Endothelial cell of umbilical vein (primary cell): ENCODE data around the gene ZDHHC18. TPM values are rescaled to one million over a fixed set of nuclear protein-coding genes. Genes with fewer than 3 reads are reported as not detected.

ENCODE experiments used
- BruUV-seq: library from RNA; stranded (reverse); fragments of 400-500 nt; replicated peaks from 2 replicates; lab custom pipeline; 2021; lab: Mats Ljungman, UMichigan
- CTCF ChIA-PET: fragments of 300-600, 350-600 bp; sonication (Branson Sonifier 250); formaldehyde crosslinking; loops from one replicate; lab custom pipeline; 2021; ENCODE audit warnings: antibody characterized with exemption, inconsistent platforms; lab: Charles Lee
- POLR2A ChIA-PET: fragments of 300-600, 350-600 bp; sonication (Branson Sonifier 250); formaldehyde crosslinking; loops from one replicate; lab custom pipeline; 2021; ENCODE audit warnings: antibody characterized with exemption, inconsistent platforms; lab: Charles Lee
- DNase-seq: peaks from one replicate; pipeline ENCODE4 v3.0.0-alpha.2; 2011; ENCODE audit warnings: low read depth, low spot score
- FAIRE-seq: peaks from 2 replicates; lab custom pipeline; 2011; peaks lifted over from hg19 to GRCh38; lab: Jason Lieb, UNC
- H2AFZ ChIP-seq: 2 replicates; pipeline ENCODE4 v1.6.0; 2012; ENCODE audit warnings: low read depth, low read length, control low read depth, inconsistent platforms
- H3K27ac ChIP-seq: 2 replicates; pipeline ENCODE4 v1.5.1; 2011; ENCODE audit warnings: low read depth, mild to moderate bottlenecking, control low read depth, low read length, moderate library complexity; ENCODE audit not compliant: insufficient read depth
- H3K27me3 ChIP-seq, 2 experiments: 2 replicates each; pipeline versions ENCODE4 v1.6.0 to v1.6.1; 2011; ENCODE audit warnings: low read length in 2 of 2, mixed read lengths in 1 of 2; ENCODE audit not compliant: control insufficient read depth in 2 of 2, insufficient read depth in 2 of 2
- H3K36me3 ChIP-seq, 2 experiments: 2 replicates in 1 of 2; 3 replicates in 1 of 2; pipeline ENCODE4 v1.5.1; 2011; ENCODE audit warnings: low read length in 2 of 2, mild to moderate bottlenecking in 1 of 2, moderate library complexity in 1 of 2; ENCODE audit not compliant: control insufficient read depth in 2 of 2, insufficient read depth in 2 of 2; ENCODE audit errors: extremely low read depth in 1 of 2
- H3K4me1 ChIP-seq: 3 replicates; pipeline ENCODE4 v1.5.1; 2011; ENCODE audit warnings: mild to moderate bottlenecking, low read length; ENCODE audit not compliant: control insufficient read depth, insufficient read depth; ENCODE audit errors: extremely low read depth
- H3K4me2 ChIP-seq: 2 replicates; pipeline ENCODE4 v1.6.1; 2011; ENCODE audit warnings: low read length, control low read depth, mixed read lengths; ENCODE audit not compliant: insufficient read depth
- H3K4me3 ChIP-seq, 3 experiments: fragments of 200-600 bp in 1 of 3; sonication (generic), shearing (Covaris generic) in 1 of 3; replicated peaks in 1 of 3; 2 replicates each; pipeline ENCODE4 v1.5.1; 2011 to 2016; ENCODE audit warnings: control low read depth in 3 of 3, low read length in 3 of 3, mild to moderate bottlenecking in 2 of 3, inconsistent platforms in 1 of 3, low read depth in 1 of 3, moderate library complexity in 1 of 3; ENCODE audit not compliant: insufficient read depth in 1 of 3
- H3K79me2 ChIP-seq: 2 replicates; pipeline ENCODE4 v1.6.0; 2012; ENCODE audit warnings: low read length, inconsistent platforms; ENCODE audit not compliant: control insufficient read depth, insufficient read depth
- H3K9ac ChIP-seq: replicated peaks from 2 replicates; pipeline ENCODE3; 2011; ENCODE audit warnings: low read length, control low read depth; ENCODE audit not compliant: insufficient read depth; ENCODE audit errors: extremely low read depth
- H3K9me1 ChIP-seq: replicated peaks from 3 replicates; pipeline ENCODE4 v1.6.0; 2011; ENCODE audit warnings: mild to moderate bottlenecking, low read length; ENCODE audit not compliant: control insufficient read depth, insufficient read depth; ENCODE audit errors: extremely low read depth
- H3K9me3 ChIP-seq: replicated peaks from 2 replicates; pipeline ENCODE4 v1.5.1; 2012; ENCODE audit warnings: low read length, inconsistent platforms; ENCODE audit not compliant: control insufficient read depth, insufficient read depth
- H4K20me1 ChIP-seq: replicated peaks from 2 replicates; pipeline ENCODE3; 2011; ENCODE audit warnings: mild to moderate bottlenecking, low read length; ENCODE audit not compliant: control insufficient read depth, insufficient read depth; ENCODE audit errors: extremely low read depth
- EZH2 ChIP-seq: IDR thresholded peaks from 2 replicates; pipeline ENCODE4 v1.6.1; 2012; ENCODE audit warnings: borderline replicate concordance, low read depth, mild to moderate bottlenecking, moderate library complexity, low read length, inconsistent platforms; ENCODE audit not compliant: severe bottlenecking
- FOS ChIP-seq: IDR thresholded peaks from 2 replicates; pipeline ENCODE4 v1.6.1; 2011; ENCODE audit warnings: mild to moderate bottlenecking, low read length, moderate library complexity, borderline replicate concordance; ENCODE audit not compliant: insufficient read depth
- GATA2 ChIP-seq: IDR thresholded peaks from 2 replicates; pipeline ENCODE4 v1.7.0; 2011; ENCODE audit warnings: low read depth, mild to moderate bottlenecking, moderate library complexity, mixed read lengths, low read length; ENCODE audit not compliant: insufficient read length, insufficient read depth
- JUN ChIP-seq: IDR thresholded peaks from 2 replicates; pipeline ENCODE4 v1.6.1; 2011; ENCODE audit warnings: borderline replicate concordance, low read depth; ENCODE audit not compliant: insufficient read length, insufficient read depth
- MAX ChIP-seq: IDR thresholded peaks from 2 replicates; pipeline ENCODE4 v1.6.1; 2011; ENCODE audit not compliant: insufficient read depth, insufficient read length
- MYC ChIP-seq: IDR thresholded peaks from one replicate; pipeline ENCODE4 v1.6.1; 2011; ENCODE audit warnings: mild to moderate bottlenecking, low read depth, low read length
- POLR2A ChIP-seq: IDR thresholded peaks from 2 replicates; pipeline ENCODE4 v1.6.1; 2012; ENCODE audit warnings: low read depth, mild to moderate bottlenecking, control low read depth, low read length
- POLR2AphosphoS5 ChIP-seq: IDR thresholded peaks from 2 replicates; pipeline ENCODE4 v1.6.1; 2012; ENCODE audit warnings: low read depth, mild to moderate bottlenecking, control low read depth, low read length, moderate library complexity; ENCODE audit not compliant: insufficient read depth
- dilution Hi-C: fragments of 300-500 bp; cut with MboI; formaldehyde crosslinking; loops from one replicate; pipeline ENCODE4 v1.15.0; 2019; ENCODE audit warnings: low sequenced_read_pairs; ENCODE audit not compliant: extremely low pct_ligation_motif_present
- intact Hi-C: fragments of 100-400 bp; cut with micrococcal nuclease; formaldehyde crosslinking; loops from one replicate; pipeline ENCODE4 v1.10.0; 2022
- polyA plus RNA-seq, 4 experiments: library from polyadenylated mRNA; depleted of rRNA in 3 of 4; stranded (reverse) in 3 of 4; unstranded in 1 of 4; fragments of >200 nt; gene quantifications; 2 replicates each; pipeline versions ENCODE4 v1.2.1 to v1.2.3, GENCODE V29; 2011 to 2012; ENCODE audit warnings: missing spikeins in 1 of 4
- total RNA-seq: library from RNA; stranded (reverse); gene quantifications from 2 replicates; pipeline ENCODE4 v1.2.3, GENCODE V29; 2021
- TF ChIP-seq, protein P1 (sequence below), 2 donors: IDR thresholded peaks; 1 replicate in 1 of 2; 2 replicates in 1 of 2; pipeline ENCODE4 v1.5.1; 2011; ENCODE audit warnings: low read length in 2 of 2, mild to moderate bottlenecking in 2 of 2, moderate library complexity in 2 of 2, control low read depth in 1 of 2, inconsistent platforms in 1 of 2, low read depth in 1 of 2; ENCODE audit not compliant: insufficient read depth in 1 of 2; ENCODE audit errors: extremely low read depth in 1 of 2

Gene ZDHHC18
- total and polyA plus RNA-seq, 2 donors (not counting 3 experiments of a cell fraction or from before 2014, with no cell fraction given): 25.2 to 48.2 TPM

DNA sequence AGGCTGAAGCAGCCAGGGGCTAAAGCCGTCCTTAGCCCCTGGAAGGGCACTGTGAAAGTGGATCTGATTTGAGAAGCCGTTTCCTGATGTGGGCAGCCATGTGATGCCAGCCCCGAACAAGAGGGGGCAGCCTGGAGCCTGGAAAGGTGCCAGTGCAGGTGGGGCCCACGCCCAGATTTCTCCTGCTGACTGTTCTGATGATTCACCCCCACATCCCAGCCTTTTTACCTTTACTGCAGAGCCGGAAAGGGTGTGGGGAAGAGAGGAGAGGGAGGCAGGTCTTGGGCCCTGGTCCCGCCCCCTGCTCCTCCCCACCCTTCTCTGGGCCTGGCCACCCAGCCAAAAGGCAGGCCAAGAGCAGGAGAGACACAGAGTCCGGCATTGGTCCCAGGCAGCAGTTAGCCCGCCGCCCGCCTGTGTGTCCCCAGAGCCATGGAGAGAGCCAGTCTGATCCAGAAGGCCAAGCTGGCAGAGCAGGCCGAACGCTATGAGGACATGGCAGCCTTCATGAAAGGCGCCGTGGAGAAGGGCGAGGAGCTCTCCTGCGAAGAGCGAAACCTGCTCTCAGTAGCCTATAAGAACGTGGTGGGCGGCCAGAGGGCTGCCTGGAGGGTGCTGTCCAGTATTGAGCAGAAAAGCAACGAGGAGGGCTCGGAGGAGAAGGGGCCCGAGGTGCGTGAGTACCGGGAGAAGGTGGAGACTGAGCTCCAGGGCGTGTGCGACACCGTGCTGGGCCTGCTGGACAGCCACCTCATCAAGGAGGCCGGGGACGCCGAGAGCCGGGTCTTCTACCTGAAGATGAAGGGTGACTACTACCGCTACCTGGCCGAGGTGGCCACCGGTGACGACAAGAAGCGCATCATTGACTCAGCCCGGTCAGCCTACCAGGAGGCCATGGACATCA, 36.5 kb downstream of the ZDHHC18 start, which contains the start of gene SFN:
SFN (plus strand) TSS at position 369 of the 904 bp plus-strand sequence; CDS start at position 433, 64 bp downstream.
- intact Hi-C loops (no loop called here), dilution Hi-C loops (no loop called here)
- no peaks in the 10 kb centered on the region for H4K20me1 ChIP-seq
- H2AFZ ChIP-seq: peak within 1 kb of the TSS; percentile 91
- ChIA-PET POLR2A (no interaction called here), CTCF (interaction anchor here (2.9 kb wide), 1 partner anchor 15 kb away, joined by 17 read pairs; no protein-coding TSS in a partner anchor)
- H3K4me2 ChIP-seq: no peak within 1 kb of the TSS
- H3K4me3 ChIP-seq: no peak within 1 kb of the TSS
- H3K9me1 ChIP-seq: no peaks in the 10 kb centered on the region
- no peaks in the 10 kb centered on the region for H3K27me3 ChIP-seq
- no peaks in the 10 kb centered on the region for H3K79me2 ChIP-seq
- no peaks in the 10 kb centered on the region for H3K9me3 ChIP-seq
- H3K9ac ChIP-seq: no peak within 1 kb of the TSS
- no peak for FAIRE-seq
- no peaks in the 10 kb centered on the region for H3K36me3 ChIP-seq
- H3K27ac ChIP-seq: no peak within 1 kb of the TSS
- TF ChIP-seq FOS: no peak
- TF ChIP-seq, protein P1, sequence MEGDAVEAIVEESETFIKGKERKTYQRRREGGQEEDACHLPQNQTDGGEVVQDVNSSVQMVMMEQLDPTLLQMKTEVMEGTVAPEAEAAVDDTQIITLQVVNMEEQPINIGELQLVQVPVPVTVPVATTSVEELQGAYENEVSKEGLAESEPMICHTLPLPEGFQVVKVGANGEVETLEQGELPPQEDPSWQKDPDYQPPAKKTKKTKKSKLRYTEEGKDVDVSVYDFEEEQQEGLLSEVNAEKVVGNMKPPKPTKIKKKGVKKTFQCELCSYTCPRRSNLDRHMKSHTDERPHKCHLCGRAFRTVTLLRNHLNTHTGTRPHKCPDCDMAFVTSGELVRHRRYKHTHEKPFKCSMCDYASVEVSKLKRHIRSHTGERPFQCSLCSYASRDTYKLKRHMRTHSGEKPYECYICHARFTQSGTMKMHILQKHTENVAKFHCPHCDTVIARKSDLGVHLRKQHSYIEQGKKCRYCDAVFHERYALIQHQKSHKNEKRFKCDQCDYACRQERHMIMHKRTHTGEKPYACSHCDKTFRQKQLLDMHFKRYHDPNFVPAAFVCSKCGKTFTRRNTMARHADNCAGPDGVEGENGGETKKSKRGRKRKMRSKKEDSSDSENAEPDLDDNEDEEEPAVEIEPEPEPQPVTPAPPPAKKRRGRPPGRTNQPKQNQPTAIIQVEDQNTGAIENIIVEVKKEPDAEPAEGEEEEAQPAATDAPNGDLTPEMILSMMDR (IDR thresholded peaks at IDR 0.05; ENCODE audit: extremely low read depth in 1 of 2, insufficient read depth in 1 of 2, low read depth in 1 of 2, low read length in 2 of 2): peak; percentile 14 to 25
- H3K4me1 ChIP-seq: peaks cover 11% of the 10 kb centered on the region
- no peak for DNase-seq
- BruUV-seq: no TSS peak

DNA sequence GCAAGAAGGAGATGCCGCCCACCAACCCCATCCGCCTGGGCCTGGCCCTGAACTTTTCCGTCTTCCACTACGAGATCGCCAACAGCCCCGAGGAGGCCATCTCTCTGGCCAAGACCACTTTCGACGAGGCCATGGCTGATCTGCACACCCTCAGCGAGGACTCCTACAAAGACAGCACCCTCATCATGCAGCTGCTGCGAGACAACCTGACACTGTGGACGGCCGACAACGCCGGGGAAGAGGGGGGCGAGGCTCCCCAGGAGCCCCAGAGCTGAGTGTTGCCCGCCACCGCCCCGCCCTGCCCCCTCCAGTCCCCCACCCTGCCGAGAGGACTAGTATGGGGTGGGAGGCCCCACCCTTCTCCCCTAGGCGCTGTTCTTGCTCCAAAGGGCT, 37.2 kb downstream of the ZDHHC18 start:
- H3K4me1 ChIP-seq: peaks cover 11% of the 10 kb centered on the region
- no peak overlapping the region for H3K9ac ChIP-seq
- BruUV-seq: no TSS peak
- DNase-seq (no peak), FAIRE-seq (no peak)
- no peak overlapping the region for H2AFZ ChIP-seq
- no peaks in the 10 kb centered on the region for H3K9me3 ChIP-seq
- intact Hi-C loops: no loop called here
- no peaks in the 10 kb centered on the region for H3K27me3 ChIP-seq
- no peaks in the 10 kb centered on the region for H3K79me2 ChIP-seq
- H4K20me1 ChIP-seq: no peaks in the 10 kb centered on the region
- H3K4me3 ChIP-seq: no peak overlapping the region
- no peak overlapping the region for H3K27ac ChIP-seq
- H3K36me3 ChIP-seq: no peaks in the 10 kb centered on the region
- ChIA-PET POLR2A (interaction anchor here (0.6 kb wide), 1 partner anchor 1729 kb away, joined by 5 read pairs; no protein-coding TSS in a partner anchor), CTCF (interaction anchor here (1.6 to 2.9 kb wide), 2 partner anchors 14 to 23 kb away, joined by 10 to 17 read pairs; no protein-coding TSS in a partner anchor)
- H3K4me2 ChIP-seq: no peak overlapping the region
- TF ChIP-seq MAX (no peak), JUN (no peak), POLR2AphosphoS5 (no peak), POLR2A (no peak), FOS (no peak), GATA2 (no peak), EZH2 (no peak), MYC (no peak)
- TF ChIP-seq, protein P1 (IDR thresholded peaks at IDR 0.05; ENCODE audit: extremely low read depth in 1 of 2, insufficient read depth in 1 of 2, low read depth in 1 of 2, low read length in 2 of 2): no peak
- dilution Hi-C loops: no loop called here
- no peaks in the 10 kb centered on the region for H3K9me1 ChIP-seq
